Measurements from ENCODE around the gene IFT88. TPM values are rescaled to one million over a fixed set of nuclear protein-coding genes. Genes with fewer than 3 reads are reported as not detected.

The IFT88 gene
- total and polyA plus RNA-seq, 9 of the 15 experiments (the other 6 are each of a cell fraction or from before 2014, with no cell fraction given) = 8.3 to 13.5 (median 10.0) TPM

DNA sequence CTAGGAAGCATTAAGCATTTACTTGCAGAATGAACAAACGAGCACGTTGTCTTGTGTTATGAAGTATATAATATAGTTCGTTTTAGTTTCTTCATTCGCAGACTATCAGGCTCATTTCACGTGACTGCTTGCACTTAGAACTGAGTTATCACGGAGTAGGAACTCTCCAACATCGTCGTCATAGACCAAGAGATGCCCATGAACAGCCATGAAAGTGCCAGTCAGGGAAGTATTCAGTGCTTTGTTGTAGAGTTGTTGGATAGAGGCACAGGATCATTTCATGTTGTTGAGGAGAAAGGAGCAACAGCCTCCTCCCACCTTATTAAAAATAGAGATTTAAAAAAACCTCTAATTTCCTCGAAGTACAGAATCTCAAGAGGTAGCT, 135.6 kb downstream of the IFT88 start:
- peaks cover 17 to 21% of the 10 kb centered on the region in 2 experiments; a peak in 4 of 5 replicates for H3K27me3 ChIP-seq (ENCODE audit: control insufficient read depth in 2 of 2, insufficient read depth in 2 of 2, low read length in 2 of 2)
- no peaks in the 10 kb centered on the region for H3K9me1 ChIP-seq (ENCODE audit: control insufficient read depth, insufficient read depth, low read length)
- DNase-seq (ENCODE audit: extremely low read depth in 1 of 4, low spot score in 3 of 4) (no peak), ATAC-seq (no peak), FAIRE-seq (no peak)
- no peaks in the 10 kb centered on the region for H4K20me1 ChIP-seq (replicated peaks; ENCODE audit: control insufficient read depth, insufficient read depth, low read length)
- no peak overlapping the region for H3K27ac ChIP-seq (ENCODE audit: extremely low read depth, low read depth, low read length)
- no peak overlapping the region; the same call in 1 of the 2 replicates for H3K4me2 ChIP-seq (ENCODE audit: insufficient read depth, low read length)
- no peak overlapping the region for H3K4me3 ChIP-seq
- H3K9ac ChIP-seq (ENCODE audit: insufficient read depth in 1 of 2, low read depth in 2 of 2, low read length in 2 of 2) = no peak overlapping the region
- TF ChIP-seq SUPT5H (IDR thresholded peaks at IDR 0.05) (no peak), CBX8 (IDR thresholded peaks at IDR 0.05; ENCODE audit: borderline replicate concordance, extremely low read depth, low read depth, low read length, poor library complexity, severe bottlenecking) (peak; percentile 99), CBX2 (IDR thresholded peaks at IDR 0.05; ENCODE audit: insufficient read depth, low read length, poor library complexity, severe bottlenecking) (peak; percentile 97)
- no peak overlapping the region for H2AFZ ChIP-seq (ENCODE audit: low read depth, low read length)
- peaks cover 4 to 11% of the 10 kb centered on the region in 2 experiments; a peak in 3 of 5 replicates for H3K4me1 ChIP-seq (replicated peaks in 1 of 2; ENCODE audit: control insufficient read depth in 2 of 2, insufficient read depth in 2 of 2, low read length in 2 of 2)
- H3K79me2 ChIP-seq (ENCODE audit: control insufficient read depth, insufficient read depth, low read length) = no peaks in the 10 kb centered on the region
- WGBS (ENCODE audit: insufficient coverage, low coverage, missing lambda C conversion rate) = 46% methylated on average over 9 of the region's 9 CpGs
- H3K36me3 ChIP-seq (ENCODE audit: control insufficient read depth, insufficient read depth, low read length) = no peaks in the 10 kb centered on the region
- intact Hi-C loops (cut with micrococcal nuclease) (no loop called here), in situ Hi-C loops (cut with MboI) (no loop called here)
- ChIA-PET CTCF (ENCODE audit: low intra/inter-chr PET ratio) (interaction anchor here (0.7 kb wide), 1 partner anchor 14 kb away, joined by 3 read pairs; no protein-coding TSS in a partner anchor), POLR2A (interaction anchor here (1.0 to 2.0 kb wide), 2 partner anchors 12 to 15 kb away, joined by 4 to 5 read pairs; no protein-coding TSS in a partner anchor)
- no peaks in the 10 kb centered on the region for H3K9me3 ChIP-seq (replicated peaks; ENCODE audit: control insufficient read depth, insufficient read depth, low read depth, low read length)
- BruUV-seq (replicated peaks) = TSS peak; percentile 70

All from K562 (cell line).